Muscle of arm (tissue), 12 donors: Measurements from ENCODE around the gene AUTS2. TPM values are rescaled to one million over a fixed set of nuclear protein-coding genes. Genes with fewer than 3 reads are reported as not detected.

Experiments used
- DNase-seq: peaks from one replicate; pipeline ENCODE4 v3.0.0-alpha.2; 2013
- polyA plus RNA-seq, 12 donors: library from polyadenylated mRNA; unstranded; fragments of 120-200 nt; gene quantifications; one replicate each; pipeline ENCODE4 v1.2.1, GENCODE V29; 2013; ENCODE audit not compliant: insufficient read length in 12 of 12

Gene AUTS2
- polyA plus RNA-seq, 12 donors: 60.0 to 182 (median 86.6) TPM

- DNase-seq: no peak
These were observed 516.5 kb downstream of the AUTS2 start for GRCh38 chr7:70114806-70115205.

- no peak for DNase-seq
These were observed 518.0 kb downstream of the AUTS2 start for GRCh38 chr7:70116244-70116643.

GRCh38 chr7:70116867-70117266, 518.6 kb downstream of the AUTS2 start:
- DNase-seq: no peak

GRCh38 chr7:70120851-70121250, 522.6 kb downstream of the AUTS2 start:
- DNase-seq: no peak

- DNase-seq: no peak
These were observed 533.5 kb downstream of the AUTS2 start for GRCh38 chr7:70131817-70132216.

- DNase-seq: no peak
These were observed 534.1 kb downstream of the AUTS2 start for GRCh38 chr7:70132226-70132851.

- DNase-seq: no peak
These were observed 534.8 kb downstream of the AUTS2 start for GRCh38 chr7:70132852-70133690.

GRCh38 chr7:70134029-70134770, 535.9 kb downstream of the AUTS2 start:
- DNase-seq: no peak

GRCh38 chr7:70135656-70136055, 537.4 kb downstream of the AUTS2 start:
- DNase-seq: no peak

GRCh38 chr7:70137126-70137525, 538.9 kb downstream of the AUTS2 start:
- no peak for DNase-seq

- DNase-seq: no peak
These were observed 544.1 kb downstream of the AUTS2 start for GRCh38 chr7:70142247-70142932.

- peak; percentile 67 for DNase-seq
These were observed 545.1 kb downstream of the AUTS2 start for GRCh38 chr7:70143075-70144044.

GRCh38 chr7:70148997-70149396, 550.7 kb downstream of the AUTS2 start:
- no peak for DNase-seq

- DNase-seq: no peak
These were observed 554.0 kb downstream of the AUTS2 start for GRCh38 chr7:70152313-70152712.

- no peak for DNase-seq
These were observed 555.7 kb downstream of the AUTS2 start for GRCh38 chr7:70153933-70154332.

GRCh38 chr7:70154521-70155180, 556.4 kb downstream of the AUTS2 start:
- DNase-seq: no peak

- DNase-seq: no peak
These were observed 557.8 kb downstream of the AUTS2 start for GRCh38 chr7:70156057-70156456.

- no peak for DNase-seq
These were observed 560.8 kb downstream of the AUTS2 start for GRCh38 chr7:70159121-70159520.

GRCh38 chr7:70165477-70166170, 567.3 kb downstream of the AUTS2 start:
- DNase-seq: no peak
